IPS-18a (cell line): ENCODE results near the gene DCX.

Experiments
- H3K27ac ChIP-seq: one replicate; pipeline ENCODE4 v1.5.1; 2013; ENCODE audit warnings: low read length
- H3K27me3 ChIP-seq: one replicate; pipeline ENCODE4 v1.6.1; 2013; ENCODE audit warnings: mild to moderate bottlenecking, low read length; ENCODE audit not compliant: control insufficient read depth, insufficient read depth
- H3K36me3 ChIP-seq: one replicate; pipeline ENCODE4 v1.6.1; 2013; ENCODE audit warnings: low read depth, low read length; ENCODE audit not compliant: control insufficient read depth
- H3K4me1 ChIP-seq: one replicate; pipeline ENCODE4 v1.6.1; 2013; ENCODE audit warnings: low read depth, low read length; ENCODE audit not compliant: control insufficient read depth
- H3K4me3 ChIP-seq: one replicate; pipeline ENCODE4 v1.5.1; 2013; ENCODE audit warnings: low read length
- H3K9ac ChIP-seq: one replicate; pipeline ENCODE4 v1.6.1; 2013; ENCODE audit warnings: mild to moderate bottlenecking, low read length, moderate library complexity
- H3K9me3 ChIP-seq: one replicate; pipeline ENCODE4 v1.6.1; 2013; ENCODE audit warnings: low read depth, low read length; ENCODE audit not compliant: control insufficient read depth

The DCX gene

GRCh38 chrX:111372086-111372485 is 39.9 kb downstream of the DCX start:
- no peak overlapping the region for H3K9ac ChIP-seq
- no peaks in the 10 kb centered on the region for H3K27me3 ChIP-seq
- peaks cover 32% of the 10 kb centered on the region for H3K4me1 ChIP-seq
- no peak overlapping the region for H3K4me3 ChIP-seq
- no peaks in the 10 kb centered on the region for H3K9me3 ChIP-seq
- H3K27ac ChIP-seq, result no peak overlapping the region
- no peaks in the 10 kb centered on the region for H3K36me3 ChIP-seq

DNA sequence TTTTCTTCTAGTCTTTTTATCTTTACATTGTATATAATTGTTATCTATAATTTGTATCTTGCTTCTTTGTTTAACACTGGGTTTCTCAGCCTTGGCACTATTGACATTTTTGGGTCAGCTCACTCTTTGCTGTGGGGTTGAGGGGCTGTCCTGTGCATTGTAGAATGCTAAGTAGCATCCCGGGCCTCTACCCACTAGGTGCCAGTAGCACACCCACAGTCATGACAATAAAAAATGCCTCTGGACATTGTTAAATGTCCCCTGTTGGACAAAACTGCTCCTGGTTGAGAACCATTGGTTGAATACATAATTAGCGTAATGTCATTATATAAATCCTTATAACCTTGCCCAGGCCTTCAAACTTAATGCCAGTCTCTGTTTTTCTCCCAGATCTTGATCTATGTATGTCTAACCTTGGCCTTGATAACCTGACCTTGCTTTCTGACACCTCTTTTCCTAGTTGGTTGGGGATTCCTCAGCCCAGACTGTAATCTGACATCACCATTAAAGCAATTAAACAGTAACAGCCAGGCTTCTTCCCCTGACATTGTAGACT is 46.1 kb downstream of the DCX start:
- H3K4me3 ChIP-seq, result no peak overlapping the region
- no peaks in the 10 kb centered on the region for H3K9me3 ChIP-seq
- H3K27me3 ChIP-seq, result no peaks in the 10 kb centered on the region
- no peak overlapping the region for H3K9ac ChIP-seq
- H3K36me3 ChIP-seq, result no peaks in the 10 kb centered on the region
- no peak overlapping the region for H3K27ac ChIP-seq
- H3K4me1 ChIP-seq, result peaks cover 16% of the 10 kb centered on the region

DNA sequence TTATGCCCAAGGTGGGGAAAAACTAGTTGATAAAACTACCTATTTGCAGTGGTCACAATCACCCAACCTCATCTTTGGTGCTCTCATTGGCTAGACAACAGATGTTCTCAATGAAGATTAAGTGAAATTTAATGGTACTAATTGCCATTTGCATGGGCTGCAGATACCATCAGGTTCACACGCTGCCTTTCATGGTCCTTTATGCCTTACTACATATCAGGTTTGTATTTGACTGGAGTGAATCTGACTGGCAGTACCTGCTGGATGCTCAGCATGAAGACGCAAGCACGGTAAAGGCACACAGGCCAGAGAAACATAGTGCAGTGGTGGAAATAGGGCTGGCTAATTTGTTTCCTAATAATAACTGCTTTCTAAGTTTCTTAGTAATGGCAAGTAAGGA is 48.3 kb downstream of the DCX start:
- no peak overlapping the region for H3K27ac ChIP-seq

GRCh38 chrX:111361751-111362150 is 50.2 kb downstream of the DCX start:
- no peak overlapping the region for H3K4me3 ChIP-seq
- H3K27ac ChIP-seq, result no peak overlapping the region
- no peaks in the 10 kb centered on the region for H3K4me1 ChIP-seq
- H3K9ac ChIP-seq, result no peak overlapping the region
- no peaks in the 10 kb centered on the region for H3K9me3 ChIP-seq
- no peaks in the 10 kb centered on the region for H3K27me3 ChIP-seq
- H3K36me3 ChIP-seq, result no peaks in the 10 kb centered on the region

More for the DNA sequence above, 48.3 kb downstream of the DCX start:
- H3K4me1 ChIP-seq, result no peaks in the 10 kb centered on the region
- no peak overlapping the region for H3K9ac ChIP-seq
- no peaks in the 10 kb centered on the region for H3K27me3 ChIP-seq
- H3K9me3 ChIP-seq, result no peaks in the 10 kb centered on the region
- no peak overlapping the region for H3K4me3 ChIP-seq
- no peaks in the 10 kb centered on the region for H3K36me3 ChIP-seq

DNA sequence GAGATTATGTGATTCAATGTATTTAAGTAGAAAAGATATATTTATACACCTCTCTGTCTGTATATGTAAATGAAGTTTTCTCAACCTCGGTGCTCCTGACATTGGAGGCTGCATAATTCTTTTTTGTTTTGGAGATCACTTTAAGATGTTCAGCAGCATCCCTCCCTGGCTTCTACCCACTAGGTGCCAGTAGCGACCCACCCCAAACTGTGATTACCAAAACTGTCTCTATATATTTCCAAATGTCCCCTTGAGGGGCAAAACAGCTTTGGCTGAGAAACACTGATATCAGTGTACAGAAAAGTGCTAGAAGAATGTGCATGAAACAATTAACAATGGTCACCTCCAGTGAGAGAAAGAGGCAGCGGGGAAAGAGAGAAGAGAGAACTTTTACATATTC is 51.2 kb downstream of the DCX start:
- H3K27ac ChIP-seq, result no peak overlapping the region
- no peak overlapping the region for H3K9ac ChIP-seq
- no peaks in the 10 kb centered on the region for H3K9me3 ChIP-seq

DNA sequence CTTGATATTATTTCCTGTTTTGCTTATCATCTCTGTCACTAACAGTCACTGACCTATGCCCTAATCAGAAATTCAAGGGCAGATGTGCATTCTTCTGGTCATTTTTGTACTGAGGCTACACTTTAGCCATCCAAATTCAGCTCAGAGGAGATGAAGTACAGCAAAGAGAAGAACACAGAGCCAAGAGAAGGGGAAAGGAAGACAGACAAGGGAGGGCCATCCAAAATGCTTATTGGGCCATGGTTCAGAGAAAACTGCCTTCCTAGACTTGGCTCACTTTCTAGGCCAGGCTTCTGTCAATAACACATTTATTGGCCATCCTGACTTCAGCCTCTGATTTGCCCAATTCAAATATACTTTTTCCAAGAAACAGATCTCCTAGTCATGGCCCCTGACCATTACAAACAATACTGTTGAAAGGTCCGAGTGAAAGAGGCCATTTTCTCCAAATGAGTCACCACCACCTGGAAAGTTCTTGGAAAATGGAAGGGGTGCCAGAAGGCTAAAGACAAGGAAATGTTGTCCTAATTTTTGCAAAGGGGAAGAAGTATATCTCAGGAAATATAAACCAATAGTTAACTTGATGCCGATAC is 56.4 kb downstream of the DCX start:
- H3K36me3 ChIP-seq, result no peaks in the 10 kb centered on the region
- H3K9ac ChIP-seq, result no peak overlapping the region
- H3K27me3 ChIP-seq, result no peaks in the 10 kb centered on the region
- H3K4me3 ChIP-seq, result no peak overlapping the region
- H3K27ac ChIP-seq, result no peak overlapping the region
- no peaks in the 10 kb centered on the region for H3K9me3 ChIP-seq
- no peaks in the 10 kb centered on the region for H3K4me1 ChIP-seq

More for the DNA sequence above, 51.2 kb downstream of the DCX start:
- Histone ChIP-seq H3K27me3 (no peaks in the 10 kb centered on the region), H3K36me3 (no peaks in the 10 kb centered on the region), H3K4me1 (no peaks in the 10 kb centered on the region), H3K4me3 (no peak overlapping the region)

DNA sequence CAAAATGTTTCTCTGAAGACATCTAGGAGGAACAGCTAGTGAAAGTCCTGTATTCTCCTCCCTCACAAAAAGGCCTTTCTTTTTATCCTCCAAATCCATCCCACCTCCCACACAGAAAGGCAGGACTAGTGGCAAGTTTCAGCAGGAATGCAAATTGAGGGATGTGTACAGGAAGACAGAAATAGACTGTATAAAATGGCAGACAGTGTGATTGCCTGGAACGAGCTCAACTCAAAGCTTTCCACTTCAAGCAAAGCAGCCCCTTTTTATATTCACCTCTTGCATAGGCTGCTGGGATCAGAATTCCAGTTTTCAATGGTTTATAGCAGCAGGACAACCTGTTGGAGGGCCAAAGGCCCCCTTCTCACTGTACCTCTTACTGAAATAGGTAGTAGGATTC is 57.5 kb downstream of the DCX start:
- Histone ChIP-seq H3K27ac (no peak overlapping the region), H3K4me1 (no peaks in the 10 kb centered on the region), H3K4me3 (no peak overlapping the region), H3K36me3 (no peaks in the 10 kb centered on the region), H3K9me3 (no peaks in the 10 kb centered on the region), H3K9ac (no peak overlapping the region), H3K27me3 (no peaks in the 10 kb centered on the region)

DNA sequence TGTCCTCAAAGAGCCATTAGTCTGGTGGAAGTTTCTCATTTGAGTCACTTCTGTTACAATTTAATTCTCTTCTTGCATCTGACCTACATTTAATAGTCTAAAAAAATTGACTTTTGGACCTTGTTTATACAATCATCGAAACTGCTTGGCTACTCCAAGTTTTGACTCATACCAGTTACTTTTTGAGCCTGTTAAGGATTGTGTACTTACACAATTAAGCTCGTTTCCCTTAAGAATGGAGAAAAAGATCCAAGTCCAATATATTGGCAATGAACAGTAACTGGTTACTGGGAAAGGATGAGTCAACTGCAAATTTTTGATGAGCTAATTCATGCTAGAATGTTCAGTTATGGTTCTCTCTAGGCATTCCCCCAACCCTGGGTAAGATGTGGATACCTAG is 58.2 kb downstream of the DCX start:
- Histone ChIP-seq H3K9ac (no peak overlapping the region), H3K27ac (no peak overlapping the region), H3K9me3 (no peaks in the 10 kb centered on the region), H3K27me3 (no peaks in the 10 kb centered on the region), H3K4me3 (no peak overlapping the region), H3K36me3 (no peaks in the 10 kb centered on the region), H3K4me1 (no peaks in the 10 kb centered on the region)

DNA sequence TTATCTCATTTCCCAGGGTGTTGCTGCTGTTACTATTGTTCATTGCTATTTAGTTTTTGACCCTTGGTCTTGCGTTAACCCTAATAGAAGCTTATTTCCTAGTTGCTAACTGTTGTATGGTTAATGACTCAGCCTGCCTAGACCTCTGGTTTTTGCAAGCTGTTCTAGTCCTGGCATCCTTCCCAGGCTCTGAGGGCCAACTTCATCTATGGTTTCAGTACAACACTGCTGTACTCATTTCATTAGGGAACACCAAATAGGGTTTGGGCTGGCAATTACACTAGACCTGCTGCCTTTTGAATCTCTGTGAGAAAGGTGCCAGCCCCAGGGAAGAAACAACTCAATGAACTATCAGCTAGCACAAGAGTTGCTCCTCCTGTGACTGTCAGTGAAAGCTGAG is 59.6 kb downstream of the DCX start:
- H3K27me3 ChIP-seq, result no peaks in the 10 kb centered on the region
- no peaks in the 10 kb centered on the region for H3K9me3 ChIP-seq
- H3K4me3 ChIP-seq, result no peak overlapping the region
- H3K27ac ChIP-seq, result no peak overlapping the region
- H3K9ac ChIP-seq, result no peak overlapping the region
- no peaks in the 10 kb centered on the region for H3K36me3 ChIP-seq
- H3K4me1 ChIP-seq, result no peaks in the 10 kb centered on the region

DNA sequence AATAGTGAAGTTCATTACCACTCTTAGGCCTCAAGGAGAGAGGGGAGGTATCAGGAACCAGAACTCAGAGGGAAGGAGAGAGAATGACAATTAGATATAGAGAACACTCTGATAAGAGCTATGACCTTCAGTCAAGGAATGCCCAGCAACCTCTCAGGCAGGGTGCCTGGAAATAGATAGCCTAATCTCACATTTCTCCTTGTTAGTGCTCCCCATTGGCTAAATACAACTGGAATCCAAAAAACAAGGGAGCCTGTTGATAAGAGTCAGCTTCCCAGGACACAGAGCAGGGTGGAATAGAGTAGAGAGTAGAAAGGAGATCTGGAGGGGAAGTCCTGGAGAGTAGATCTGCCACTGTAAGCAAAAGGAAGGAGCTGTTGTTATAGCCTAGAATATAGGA is 62.1 kb downstream of the DCX start:
- no peaks in the 10 kb centered on the region for H3K27me3 ChIP-seq
- H3K27ac ChIP-seq, result no peak overlapping the region
- no peak overlapping the region for H3K9ac ChIP-seq
- H3K9me3 ChIP-seq, result no peaks in the 10 kb centered on the region
- no peaks in the 10 kb centered on the region for H3K4me1 ChIP-seq
- no peaks in the 10 kb centered on the region for H3K36me3 ChIP-seq
- H3K4me3 ChIP-seq, result no peak overlapping the region

DNA sequence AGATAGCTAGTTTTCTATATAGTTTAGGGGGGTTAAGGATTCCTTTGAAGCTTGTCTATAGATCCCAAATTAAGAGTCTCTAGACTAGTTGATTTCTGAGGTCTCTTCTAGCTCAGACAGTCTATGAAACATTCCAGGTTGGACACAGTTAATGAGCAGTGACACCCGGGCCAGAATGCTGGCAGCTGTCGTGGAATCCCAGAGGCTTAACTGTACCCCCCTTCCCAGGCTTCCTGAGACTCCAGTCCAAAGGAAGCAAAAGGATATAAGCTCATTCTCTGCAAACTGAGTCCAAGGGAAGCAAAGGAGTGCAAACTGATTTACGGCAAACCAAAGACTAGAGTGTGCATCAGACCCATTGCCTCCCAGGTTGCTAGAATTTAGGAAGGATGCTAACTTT is 62.9 kb downstream of the DCX start:
- no peak overlapping the region for H3K9ac ChIP-seq
- H3K4me1 ChIP-seq, result no peaks in the 10 kb centered on the region
- H3K36me3 ChIP-seq, result no peaks in the 10 kb centered on the region
- H3K9me3 ChIP-seq, result no peaks in the 10 kb centered on the region
- no peak overlapping the region for H3K4me3 ChIP-seq
- H3K27ac ChIP-seq, result no peak overlapping the region
- H3K27me3 ChIP-seq, result no peaks in the 10 kb centered on the region

DNA sequence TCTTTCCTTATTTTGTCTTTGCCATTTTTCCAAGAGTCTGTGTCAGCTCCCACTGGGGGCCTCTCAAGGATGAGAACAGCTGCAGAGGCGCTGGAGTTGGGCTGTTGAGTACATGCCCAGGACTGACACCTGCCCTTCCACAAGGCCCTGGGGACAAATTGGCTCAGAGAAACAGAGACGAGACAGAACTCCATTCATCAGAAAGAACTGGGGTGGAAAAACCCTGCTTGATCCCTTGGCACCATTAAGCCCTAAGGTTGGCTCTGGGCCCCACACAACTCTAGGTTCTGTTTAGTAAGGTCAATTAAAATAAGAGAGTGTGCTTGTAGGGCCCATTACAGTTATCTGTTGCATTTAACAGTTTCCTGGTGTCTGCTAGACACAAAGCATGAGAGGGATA is 63.6 kb downstream of the DCX start:
- Histone ChIP-seq H3K27me3 (no peaks in the 10 kb centered on the region), H3K4me1 (no peaks in the 10 kb centered on the region), H3K36me3 (no peaks in the 10 kb centered on the region), H3K27ac (no peak overlapping the region), H3K4me3 (no peak overlapping the region), H3K9ac (no peak overlapping the region), H3K9me3 (no peaks in the 10 kb centered on the region)
